K562 (cell line): Measurements from ENCODE around the gene TTC38. TPM values are rescaled to one million over a fixed set of nuclear protein-coding genes. Genes with fewer than 3 reads are reported as not detected.

Source experiments
- COPS2 ChIP-seq: fragments of 450-650 bp; conservative IDR thresholded peaks from 2 replicates; pipeline ENCODE4 v1.6.1; 2016; ENCODE audit warnings: mild to moderate bottlenecking, moderate library complexity
- EHMT2 ChIP-seq: fragments of 450-650 bp; IDR thresholded peaks from 2 replicates; pipeline ENCODE4 v1.6.1; 2018; ENCODE audit warnings: antibody characterized with exemption
- HDAC2 ChIP-seq: fragments of 450-650 bp; IDR thresholded peaks from 2 replicates; pipeline ENCODE4 v1.6.1; 2016; ENCODE audit warnings: mild to moderate bottlenecking
- HNRNPL ChIP-seq: fragments of 200-400 bp; formaldehyde crosslinking; IDR thresholded peaks from 2 replicates; pipeline ENCODE4 v1.6.1; 2017; ENCODE audit warnings: low read depth, mild to moderate bottlenecking, low read length
- HOXB6 ChIP-seq: fragments of 250-450 bp; sonication (Bioruptor Pico); IDR thresholded peaks from 2 replicates; pipeline ENCODE4 v1.5.1; 2022; ENCODE audit warnings: mild to moderate bottlenecking, borderline replicate concordance
- L3MBTL2 ChIP-seq: fragments of 450-650 bp; IDR thresholded peaks from 2 replicates; pipeline ENCODE4 v1.6.1; 2016; ENCODE audit warnings: mild to moderate bottlenecking, moderate library complexity
- NFATC3 ChIP-seq: fragments of 450-650 bp; IDR thresholded peaks from 2 replicates; pipeline ENCODE4 v1.6.1; 2017; ENCODE audit warnings: mild to moderate bottlenecking
- NR1H2 ChIP-seq: sonication (generic); formaldehyde crosslinking; IDR thresholded peaks from 2 replicates; pipeline ENCODE4 v1.4.0; 2020; ENCODE audit warnings: mild to moderate bottlenecking, missing genetic modification reagents
- RBBP5 ChIP-seq: fragments of 200-600 bp; sonication (generic); IDR thresholded peaks from 2 replicates; pipeline ENCODE4 v1.6.1; 2012; ENCODE audit warnings: borderline replicate concordance, mild to moderate bottlenecking, low read length, control low read depth, inconsistent platforms; ENCODE audit not compliant: insufficient read depth, poor library complexity, severe bottlenecking
- SIN3A ChIP-seq, 2 experiments: fragments of 150-350 bp in 1 of 2; IDR thresholded peaks; 2 replicates each; pipeline ENCODE4 v1.6.1; 2011 to 2016; ENCODE audit warnings: borderline replicate concordance in 2 of 2, low read depth in 2 of 2, low read length in 2 of 2, mild to moderate bottlenecking in 2 of 2, moderate library complexity in 2 of 2; ENCODE audit not compliant: control insufficient read depth in 1 of 2
- SMARCC2 ChIP-seq: fragments of 450-650 bp; IDR thresholded peaks from 2 replicates; pipeline ENCODE4 v1.6.1; 2017; ENCODE audit warnings: antibody characterized with exemption, moderate library complexity, mild to moderate bottlenecking, low read depth
- TBL1XR1 ChIP-seq, 2 experiments: IDR thresholded peaks; 2 replicates each; pipeline ENCODE4 v1.6.1; 2012; ENCODE audit warnings: improper control_type of control experiment in 2 of 2, low read length in 2 of 2, mild to moderate bottlenecking in 1 of 2
- TGIF2 ChIP-seq: sonication (generic); formaldehyde crosslinking; IDR thresholded peaks from 2 replicates; pipeline ENCODE4 v1.8.1; 2022; ENCODE audit warnings: mild to moderate bottlenecking, missing genetic modification reagents, moderate library complexity
- ZFP30 ChIP-seq: fragments of 250-450 bp; sonication (Bioruptor Pico); IDR thresholded peaks from 2 replicates; pipeline ENCODE4 v1.8.0; 2022; ENCODE audit warnings: moderate library complexity, mild to moderate bottlenecking, inconsistent platforms, borderline replicate concordance
- ZFX ChIP-seq: sonication (generic); formaldehyde crosslinking; IDR thresholded peaks from 2 replicates; pipeline ENCODE4 v1.8.0; 2022; ENCODE audit warnings: mild to moderate bottlenecking, missing genetic modification reagents, moderate library complexity
- ZKSCAN1 ChIP-seq: fragments of 150-350 bp; IDR thresholded peaks from 2 replicates; pipeline ENCODE4 v1.6.1; 2016; ENCODE audit warnings: low read depth, low read length
- ZNF263 ChIP-seq: sonication (generic); formaldehyde crosslinking; IDR thresholded peaks from 2 replicates; pipeline ENCODE4 v1.8.0; 2022; ENCODE audit warnings: mild to moderate bottlenecking, missing genetic modification reagents, borderline replicate concordance
- polyA plus RNA-seq, 8 experiments: library from polyadenylated mRNA; depleted of rRNA in 4 of 8; stranded (reverse) in 5 of 8; unstranded in 3 of 8; fragments of >200 nt; fragmentation: Nextera tagmentation in 2 of 8; fragmentation: Illumina TruSeq in 1 of 8; extraction: Ambion mirVana in 2 of 8; extraction: Trizol in 1 of 8; gene quantifications; 2 replicates each; pipeline versions ENCODE4 v1.2.1 to v1.2.3, GENCODE V29; 2011 to 2014; ENCODE audit warnings: inconsistent platforms in 1 of 8, missing spikeins in 1 of 8
- total RNA-seq, 7 experiments: library from RNA; depleted of rRNA in 6 of 7; stranded (reverse); fragments of >200 nt in 6 of 7; fragmentation: Illumina TruSeq in 2 of 7; extraction: Trizol in 2 of 7; gene quantifications; 2 replicates each; pipeline versions ENCODE4 v1.2.1 to v1.2.3, GENCODE V29; 2011 to 2021; ENCODE audit warnings: low replicate concordance in 1 of 7
- TF ChIP-seq, protein P1 (sequence below): fragments of 450-650 bp; IDR thresholded peaks from 2 replicates; pipeline ENCODE4 v1.7.1; 2018; ENCODE audit warnings: mild to moderate bottlenecking, low read depth; ENCODE audit not compliant: partially characterized antibody
- TF ChIP-seq, protein P2 (sequence below): fragments of 250-450 bp; sonication (Bioruptor Pico); IDR thresholded peaks from 2 replicates; pipeline ENCODE4 v1.4.0; 2020

The TTC38 gene
- total and polyA plus RNA-seq, 9 of the 15 experiments (the other 6 are each of a cell fraction or from before 2014, with no cell fraction given): 0.84 to 28.4 (median 18.1) TPM

DNA sequence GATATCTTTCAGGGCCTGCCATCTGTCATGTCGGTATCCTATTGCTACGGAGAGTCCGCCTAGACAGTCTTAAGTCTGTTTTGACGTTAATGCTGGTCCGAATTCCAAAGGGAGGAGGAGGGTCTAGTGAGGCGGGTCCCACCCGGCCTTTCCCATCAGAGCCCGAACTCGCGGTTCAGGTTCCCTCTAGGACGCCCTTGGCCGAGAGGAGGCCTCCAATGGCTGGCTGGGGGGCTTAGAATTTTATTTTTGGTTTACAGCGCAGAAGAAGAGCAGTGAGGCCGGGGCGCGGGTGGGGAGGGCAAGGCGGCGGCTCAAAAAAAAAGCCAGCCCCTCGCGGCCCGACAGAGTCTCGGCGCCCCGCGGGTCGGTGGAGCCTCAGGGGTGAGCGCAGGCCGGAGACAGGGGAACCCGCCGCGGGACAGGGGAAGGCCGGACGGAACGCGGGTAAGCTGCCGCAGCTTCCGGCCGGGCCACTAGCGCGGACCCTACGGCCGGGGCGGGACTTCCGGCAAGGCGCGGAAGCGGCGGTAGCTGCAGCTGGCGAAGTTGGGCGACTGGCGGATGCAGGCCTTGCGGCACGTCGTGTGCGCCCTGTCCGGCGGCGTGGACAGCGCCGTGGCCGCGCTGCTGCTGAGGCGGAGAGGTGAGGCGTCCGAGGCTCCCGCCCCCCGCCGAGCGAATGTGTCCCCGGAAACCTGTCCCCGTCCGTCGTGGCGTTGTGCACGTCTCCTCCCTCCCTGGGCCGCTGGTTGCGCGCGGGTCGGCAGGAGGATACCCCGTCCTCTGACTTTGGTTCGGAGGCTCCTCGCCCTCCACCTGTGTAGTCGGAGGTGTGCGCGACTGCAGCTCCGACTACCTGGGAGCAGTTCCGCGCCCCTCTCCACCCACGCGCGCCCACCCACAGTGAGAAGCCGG lies 67.7 kb downstream of the TTC38 start, which contains the start of gene TRMU (continued):
- TF ChIP-seq, protein P1, sequence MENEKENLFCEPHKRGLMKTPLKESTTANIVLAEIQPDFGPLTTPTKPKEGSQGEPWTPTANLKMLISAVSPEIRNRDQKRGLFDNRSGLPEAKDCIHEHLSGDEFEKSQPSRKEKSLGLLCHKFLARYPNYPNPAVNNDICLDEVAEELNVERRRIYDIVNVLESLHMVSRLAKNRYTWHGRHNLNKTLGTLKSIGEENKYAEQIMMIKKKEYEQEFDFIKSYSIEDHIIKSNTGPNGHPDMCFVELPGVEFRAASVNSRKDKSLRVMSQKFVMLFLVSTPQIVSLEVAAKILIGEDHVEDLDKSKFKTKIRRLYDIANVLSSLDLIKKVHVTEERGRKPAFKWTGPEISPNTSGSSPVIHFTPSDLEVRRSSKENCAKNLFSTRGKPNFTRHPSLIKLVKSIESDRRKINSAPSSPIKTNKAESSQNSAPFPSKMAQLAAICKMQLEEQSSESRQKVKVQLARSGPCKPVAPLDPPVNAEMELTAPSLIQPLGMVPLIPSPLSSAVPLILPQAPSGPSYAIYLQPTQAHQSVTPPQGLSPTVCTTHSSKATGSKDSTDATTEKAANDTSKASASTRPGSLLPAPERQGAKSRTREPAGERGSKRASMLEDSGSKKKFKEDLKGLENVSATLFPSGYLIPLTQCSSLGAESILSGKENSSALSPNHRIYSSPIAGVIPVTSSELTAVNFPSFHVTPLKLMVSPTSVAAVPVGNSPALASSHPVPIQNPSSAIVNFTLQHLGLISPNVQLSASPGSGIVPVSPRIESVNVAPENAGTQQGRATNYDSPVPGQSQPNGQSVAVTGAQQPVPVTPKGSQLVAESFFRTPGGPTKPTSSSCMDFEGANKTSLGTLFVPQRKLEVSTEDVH: peak; percentile 88
- TF ChIP-seq, protein P2, sequence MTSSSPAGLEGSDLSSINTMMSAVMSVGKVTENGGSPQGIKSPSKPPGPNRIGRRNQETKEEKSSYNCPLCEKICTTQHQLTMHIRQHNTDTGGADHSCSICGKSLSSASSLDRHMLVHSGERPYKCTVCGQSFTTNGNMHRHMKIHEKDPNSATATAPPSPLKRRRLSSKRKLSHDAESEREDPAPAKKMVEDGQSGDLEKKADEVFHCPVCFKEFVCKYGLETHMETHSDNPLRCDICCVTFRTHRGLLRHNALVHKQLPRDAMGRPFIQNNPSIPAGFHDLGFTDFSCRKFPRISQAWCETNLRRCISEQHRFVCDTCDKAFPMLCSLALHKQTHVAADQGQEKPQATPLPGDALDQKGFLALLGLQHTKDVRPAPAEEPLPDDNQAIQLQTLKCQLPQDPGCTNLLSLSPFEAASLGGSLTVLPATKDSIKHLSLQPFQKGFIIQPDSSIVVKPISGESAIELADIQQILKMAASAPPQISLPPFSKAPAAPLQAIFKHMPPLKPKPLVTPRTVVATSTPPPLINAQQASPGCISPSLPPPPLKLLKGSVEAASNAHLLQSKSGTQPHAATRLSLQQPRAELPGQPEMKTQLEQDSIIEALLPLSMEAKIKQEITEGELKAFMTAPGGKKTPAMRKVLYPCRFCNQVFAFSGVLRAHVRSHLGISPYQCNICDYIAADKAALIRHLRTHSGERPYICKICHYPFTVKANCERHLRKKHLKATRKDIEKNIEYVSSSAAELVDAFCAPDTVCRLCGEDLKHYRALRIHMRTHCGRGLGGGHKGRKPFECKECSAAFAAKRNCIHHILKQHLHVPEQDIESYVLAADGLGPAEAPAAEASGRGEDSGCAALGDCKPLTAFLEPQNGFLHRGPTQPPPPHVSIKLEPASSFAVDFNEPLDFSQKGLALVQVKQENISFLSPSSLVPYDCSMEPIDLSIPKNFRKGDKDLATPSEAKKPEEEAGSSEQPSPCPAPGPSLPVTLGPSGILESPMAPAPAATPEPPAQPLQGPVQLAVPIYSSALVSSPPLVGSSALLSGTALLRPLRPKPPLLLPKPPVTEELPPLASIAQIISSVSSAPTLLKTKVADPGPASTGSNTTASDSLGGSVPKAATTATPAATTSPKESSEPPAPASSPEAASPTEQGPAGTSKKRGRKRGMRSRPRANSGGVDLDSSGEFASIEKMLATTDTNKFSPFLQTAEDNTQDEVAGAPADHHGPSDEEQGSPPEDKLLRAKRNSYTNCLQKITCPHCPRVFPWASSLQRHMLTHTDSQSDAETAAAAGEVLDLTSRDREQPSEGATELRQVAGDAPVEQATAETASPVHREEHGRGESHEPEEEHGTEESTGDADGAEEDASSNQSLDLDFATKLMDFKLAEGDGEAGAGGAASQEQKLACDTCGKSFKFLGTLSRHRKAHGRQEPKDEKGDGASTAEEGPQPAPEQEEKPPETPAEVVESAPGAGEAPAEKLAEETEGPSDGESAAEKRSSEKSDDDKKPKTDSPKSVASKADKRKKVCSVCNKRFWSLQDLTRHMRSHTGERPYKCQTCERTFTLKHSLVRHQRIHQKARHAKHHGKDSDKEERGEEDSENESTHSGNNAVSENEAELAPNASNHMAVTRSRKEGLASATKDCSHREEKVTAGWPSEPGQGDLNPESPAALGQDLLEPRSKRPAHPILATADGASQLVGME (CRISPR knock-in tag): no peak
- TF ChIP-seq ZNF263 (CRISPR knock-in tag) (0 out of 2 replicates have a peak, but pooled peaks have one; percentile 56), L3MBTL2 (peak; percentile 29; the same call in 1 of the 2 replicates), NR1H2 (CRISPR knock-in tag) (no peak), RBBP5 (peak; percentile 97), NFATC3 (no peak), EHMT2 (no peak), SMARCC2 (no peak), HOXB6 (no peak), HDAC2 (no peak), HNRNPL (no peak), COPS2 (no peak), TBL1XR1 (IDR thresholded peaks at IDR 0.05; ENCODE audit: low read length in 2 of 2) (no peak), ZFX (CRISPR knock-in tag) (peak; percentile 92), SIN3A (IDR thresholded peaks at IDR 0.05; ENCODE audit: borderline replicate concordance in 2 of 2, control insufficient read depth in 1 of 2, low read depth in 2 of 2, low read length in 2 of 2) (peak; percentile 72 to 89; a peak in 3 of 4 replicates), ZKSCAN1 (no peak), TGIF2 (no peak), ZFP30 (CRISPR knock-in tag) (no peak)
